Mucosa of stomach (tissue), 1 donor: ENCODE measurements around the gene TFIP11.
"Not testable (repeated sequence)": the region's sequence is repeated elsewhere in the genome, so short reads cannot be mapped to it uniquely, and the experiment has no call there.

Source experiments
- H3K27me3 ChIP-seq: one replicate; pipeline ENCODE4 v1.7.0; 2013; ENCODE audit warnings: mild to moderate bottlenecking, low read length; ENCODE audit not compliant: control insufficient read depth, insufficient read depth
- H3K36me3 ChIP-seq: one replicate; pipeline ENCODE4 v1.7.0; 2013; ENCODE audit warnings: low read length; ENCODE audit not compliant: control insufficient read depth, insufficient read depth
- H3K4me1 ChIP-seq: one replicate; pipeline ENCODE4 v1.7.0; 2013; ENCODE audit warnings: mild to moderate bottlenecking, low read length; ENCODE audit not compliant: control insufficient read depth, insufficient read depth
- H3K4me3 ChIP-seq: one replicate; pipeline ENCODE4 v1.7.0; 2013; ENCODE audit warnings: low read length
- H3K9ac ChIP-seq: one replicate; pipeline ENCODE4 v1.7.0; 2013; ENCODE audit warnings: mild to moderate bottlenecking, low read length, moderate library complexity
- H3K9me3 ChIP-seq: one replicate; pipeline ENCODE4 v1.7.0; 2013; ENCODE audit warnings: mild to moderate bottlenecking, low read length, moderate library complexity; ENCODE audit not compliant: control insufficient read depth
- donor health status: Pancreatic carcinoma.

The TFIP11 gene

GRCh38 chr22:26536056-26536761, 23.9 kb upstream of the TFIP11 start:
- no peak overlapping the region for H3K9ac ChIP-seq
- H3K36me3 ChIP-seq, result no peaks in the 10 kb centered on the region
- H3K9me3 ChIP-seq, result no peaks in the 10 kb centered on the region
- no peak overlapping the region for H3K4me3 ChIP-seq
- H3K27me3 ChIP-seq, result no peaks in the 10 kb centered on the region
- H3K4me1 ChIP-seq, result no peaks in the 10 kb centered on the region

DNA sequence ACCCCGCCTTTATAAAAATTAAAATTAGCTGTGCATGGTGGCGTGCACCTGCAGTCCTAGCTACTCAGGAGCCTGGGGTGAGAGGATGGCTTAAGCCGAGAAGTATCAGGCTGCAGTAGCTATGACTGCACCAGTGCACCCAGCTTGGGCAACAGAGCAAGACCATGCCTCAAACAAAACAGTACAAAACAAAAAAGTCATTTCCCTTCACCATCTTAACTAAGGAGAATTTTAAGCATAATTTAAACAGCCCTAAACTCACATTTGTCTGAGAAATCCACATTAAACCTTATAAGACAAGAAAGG, 23.3 kb upstream of the TFIP11 start:
- H3K9me3 ChIP-seq, result no peaks in the 10 kb centered on the region
- H3K36me3 ChIP-seq, result no peaks in the 10 kb centered on the region
- no peak overlapping the region for H3K4me3 ChIP-seq
- H3K4me1 ChIP-seq, result no peaks in the 10 kb centered on the region
- H3K9ac ChIP-seq, result no peak overlapping the region
- no peaks in the 10 kb centered on the region for H3K27me3 ChIP-seq

DNA sequence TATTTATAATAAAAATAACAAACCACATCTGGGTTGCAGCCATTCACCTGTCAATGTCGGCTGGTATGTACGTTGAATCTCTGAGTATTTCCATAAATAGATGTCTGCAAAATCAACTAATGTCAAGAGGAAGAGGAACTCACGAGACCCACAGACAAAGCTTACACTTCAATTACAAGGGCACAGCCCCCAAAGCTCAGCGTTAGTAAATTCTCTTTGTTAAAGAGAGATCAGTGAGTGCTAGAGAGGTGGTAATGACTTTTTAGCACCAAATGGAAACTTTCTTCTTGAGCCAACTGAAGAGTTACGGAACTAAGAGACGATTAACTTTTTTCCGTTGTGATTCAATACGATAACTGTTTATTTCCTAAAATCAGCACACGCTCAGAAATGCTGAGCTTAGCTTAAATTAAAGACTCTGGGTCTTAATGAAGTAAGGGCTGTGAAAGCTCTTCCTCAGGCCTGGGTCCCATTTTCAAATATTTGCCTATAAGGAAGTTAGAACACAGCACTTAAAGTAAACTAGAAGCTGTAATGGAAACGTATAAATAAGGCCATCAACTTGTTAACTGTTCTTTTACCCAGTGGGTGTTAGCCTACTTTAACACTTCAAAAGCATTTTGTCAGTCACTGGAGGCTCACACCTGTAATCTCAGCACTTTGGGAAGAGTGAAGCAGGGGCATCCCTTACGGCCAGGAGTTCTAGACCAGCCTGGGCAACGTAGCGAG, 22.8 kb upstream of the TFIP11 start:
- Histone ChIP-seq H3K4me3 (no peak overlapping the region), H3K27me3 (no peaks in the 10 kb centered on the region), H3K9ac (no peak overlapping the region), H3K4me1 (no peaks in the 10 kb centered on the region), H3K36me3 (no peaks in the 10 kb centered on the region), H3K9me3 (no peaks in the 10 kb centered on the region)

GRCh38 chr22:26534171-26534855, 22.0 kb upstream of the TFIP11 start:
- Histone ChIP-seq H3K4me1 (no peaks in the 10 kb centered on the region), H3K4me3 (no peak overlapping the region), H3K27me3 (no peaks in the 10 kb centered on the region), H3K36me3 (no peaks in the 10 kb centered on the region), H3K9ac (no peak overlapping the region), H3K9me3 (no peaks in the 10 kb centered on the region)

DNA sequence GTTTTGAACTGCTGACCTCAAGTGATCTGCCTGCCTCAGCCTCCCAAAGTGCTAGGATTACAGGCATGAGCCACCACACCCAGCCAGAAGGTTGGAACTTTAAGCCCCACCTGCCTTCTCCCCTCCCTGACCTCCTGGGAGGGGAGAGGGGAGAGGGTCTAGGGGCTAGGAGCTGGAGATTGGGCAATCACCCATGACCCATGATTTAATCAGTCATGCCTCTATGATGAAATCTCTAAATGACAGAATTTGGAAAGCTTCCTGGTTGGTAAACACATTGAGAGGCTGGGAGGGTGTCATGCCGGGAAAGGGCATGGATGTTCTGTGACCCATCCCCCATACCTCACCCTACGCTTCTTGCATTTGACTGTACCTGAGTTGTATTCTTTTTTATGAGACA, 17.1 kb upstream of the TFIP11 start:
- Histone ChIP-seq H3K27me3 (no peaks in the 10 kb centered on the region), H3K4me3 (no peak overlapping the region), H3K4me1 (no peaks in the 10 kb centered on the region), H3K9ac (no peak overlapping the region), H3K36me3 (peaks cover 11% of the 10 kb centered on the region), H3K9me3 (no peaks in the 10 kb centered on the region)

DNA sequence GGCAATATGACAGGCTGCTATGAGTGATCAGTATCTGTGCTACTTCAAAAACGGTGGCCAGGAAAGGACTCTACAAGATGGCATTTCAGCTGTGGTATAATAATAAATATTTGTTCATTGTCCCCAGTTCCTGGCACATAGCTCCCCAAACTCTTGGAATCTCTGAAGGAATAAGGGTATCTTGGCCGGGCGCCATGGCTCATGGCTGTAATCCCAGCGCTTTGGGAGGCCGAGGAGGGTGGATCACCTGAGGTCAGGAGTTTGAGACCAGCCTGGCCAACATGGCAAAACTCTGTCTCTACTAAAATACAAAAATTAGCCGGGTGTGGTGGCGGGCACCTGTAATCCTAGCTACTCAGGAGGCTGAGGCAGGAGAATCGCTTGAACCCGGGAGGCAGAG, 16.2 kb upstream of the TFIP11 start:
- not testable (repeated sequence) for H3K9me3 ChIP-seq, H3K9ac ChIP-seq, H3K4me3 ChIP-seq, H3K4me1 ChIP-seq, H3K27me3 ChIP-seq
- H3K36me3 ChIP-seq, result peaks cover 11% of the 10 kb centered on the region

DNA sequence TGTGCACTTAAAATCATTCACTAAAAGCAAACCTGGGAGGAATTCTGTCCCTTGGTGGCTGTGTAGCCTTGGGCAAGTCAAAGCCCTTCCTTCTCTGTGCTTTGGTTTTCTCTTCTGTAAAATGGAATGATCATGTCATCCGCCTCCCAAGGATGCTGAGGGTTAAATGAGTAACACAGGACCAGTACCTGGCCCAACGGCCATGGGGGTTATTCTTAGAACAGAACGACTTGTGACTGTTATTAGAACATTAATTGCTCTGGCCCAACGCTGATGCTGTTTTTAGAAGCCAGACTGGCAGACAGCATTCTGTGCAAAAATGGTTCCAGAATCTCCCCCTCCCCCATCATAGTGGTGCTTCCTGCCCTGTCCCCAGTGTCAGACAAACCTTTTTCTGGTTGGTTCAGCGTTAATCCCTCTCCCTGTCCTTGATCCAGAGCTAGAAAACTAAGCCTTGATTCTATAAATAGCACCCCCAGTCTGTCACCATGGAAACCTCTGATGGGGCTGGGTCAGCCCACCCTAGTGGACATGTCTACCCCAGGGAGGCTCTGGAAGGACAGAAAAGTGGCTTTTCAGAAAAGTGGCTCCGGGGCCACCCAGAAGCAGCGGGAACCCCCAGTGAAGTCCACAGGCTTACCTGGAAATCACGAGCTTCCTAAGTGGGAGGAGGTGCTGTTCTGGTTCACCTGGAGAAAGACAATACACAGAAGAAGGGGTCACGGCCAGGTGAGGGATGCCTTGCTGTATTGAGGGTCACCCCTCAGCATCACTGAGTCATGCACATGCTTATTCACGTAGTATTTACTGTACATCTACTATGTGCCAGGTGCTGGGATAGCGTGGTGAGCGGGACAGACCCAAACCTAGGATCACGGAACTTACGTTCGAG, 15.5 kb upstream of the TFIP11 start:
- no peaks in the 10 kb centered on the region for H3K27me3 ChIP-seq
- no peak overlapping the region for H3K4me3 ChIP-seq

DNA sequence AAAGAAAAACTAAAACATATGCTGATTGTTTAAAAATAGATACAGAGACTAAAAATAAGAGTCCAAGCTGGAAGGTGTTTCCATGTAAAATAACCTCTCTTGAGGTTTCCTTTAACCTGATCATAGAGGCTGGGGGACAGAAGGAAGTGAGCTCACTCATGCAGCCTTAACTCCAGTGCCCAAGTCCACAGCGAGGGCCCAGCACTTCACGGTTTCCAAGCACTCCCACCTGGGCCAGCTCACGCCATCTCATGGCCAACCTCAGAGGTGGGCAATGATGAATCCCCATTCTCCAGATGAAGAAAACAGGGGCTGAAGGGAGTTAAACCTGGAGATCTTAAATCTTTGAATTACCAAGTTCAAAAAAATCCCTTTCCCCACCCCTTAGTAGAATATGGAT, 14.9 kb upstream of the TFIP11 start:
- no peaks in the 10 kb centered on the region for H3K9me3 ChIP-seq
- no peaks in the 10 kb centered on the region for H3K4me1 ChIP-seq
- H3K36me3 ChIP-seq, result peaks cover 11% of the 10 kb centered on the region
- no peaks in the 10 kb centered on the region for H3K27me3 ChIP-seq
- no peak overlapping the region for H3K9ac ChIP-seq
- H3K4me3 ChIP-seq, result no peak overlapping the region

More for the DNA sequence above, 15.5 kb upstream of the TFIP11 start:
- Histone ChIP-seq H3K36me3 (peaks cover 11% of the 10 kb centered on the region), H3K4me1 (no peaks in the 10 kb centered on the region), H3K9ac (no peak overlapping the region), H3K9me3 (no peaks in the 10 kb centered on the region)

GRCh38 chr22:26525946-26526564, 13.8 kb upstream of the TFIP11 start:
- Histone ChIP-seq H3K4me3 (no peak overlapping the region), H3K9me3 (no peaks in the 10 kb centered on the region), H3K27me3 (no peaks in the 10 kb centered on the region), H3K4me1 (no peaks in the 10 kb centered on the region), H3K36me3 (peaks cover 11% of the 10 kb centered on the region), H3K9ac (no peak overlapping the region)

GRCh38 chr22:26524870-26525269, 12.6 kb upstream of the TFIP11 start:
- H3K4me3 ChIP-seq, result no peak overlapping the region
- H3K27me3 ChIP-seq, result no peaks in the 10 kb centered on the region
- no peak overlapping the region for H3K9ac ChIP-seq
- no peaks in the 10 kb centered on the region for H3K9me3 ChIP-seq
- peaks cover 11% of the 10 kb centered on the region for H3K36me3 ChIP-seq
- no peaks in the 10 kb centered on the region for H3K4me1 ChIP-seq

DNA sequence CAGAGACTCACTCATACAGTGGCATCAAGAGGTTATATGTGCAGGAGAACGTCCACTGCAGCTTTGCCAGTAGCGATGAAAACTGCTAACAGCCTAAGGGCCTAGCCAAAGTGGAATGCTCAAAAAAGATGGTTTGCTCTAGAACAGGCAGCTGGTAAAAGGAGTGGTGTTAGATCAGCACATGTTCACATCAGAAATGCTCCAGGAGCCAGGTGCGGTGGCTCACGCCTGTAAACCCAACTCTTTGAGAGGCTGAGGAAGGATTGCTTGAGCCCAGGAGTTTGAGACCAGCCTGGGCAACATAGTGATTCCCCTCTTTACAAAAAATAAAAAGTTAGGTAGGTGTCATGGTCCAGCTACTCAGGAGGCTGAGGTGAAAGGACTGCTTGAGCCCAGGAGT, 10.3 kb upstream of the TFIP11 start:
- Histone ChIP-seq H3K9ac (no peak overlapping the region), H3K27me3 (no peaks in the 10 kb centered on the region), H3K9me3 (no peaks in the 10 kb centered on the region), H3K4me3 (no peak overlapping the region), H3K36me3 (peaks cover 11% of the 10 kb centered on the region), H3K4me1 (no peaks in the 10 kb centered on the region)
